Tibial artery (tissue), 4 donors: Measurements from ENCODE around the gene RAD51B.
A peak's percentile ranks its signal among the peaks of the same experiment; 100 is the strongest.

ENCODE experiments used
- DNase-seq, 2 donors: peaks; one replicate each; pipeline ENCODE4 v3.0.0-alpha.2; 2019
- H3K27ac ChIP-seq, 2 donors: fragments of 200-600 bp; sonication (generic) in 1 of 2; 1 replicate in 1 of 2; 2 replicates in 1 of 2; pipeline ENCODE4 v1.5.1; 2018 to 2019; ENCODE audit warnings: mild to moderate bottlenecking in 1 of 2
- H3K27me3 ChIP-seq, 2 donors: fragments of 200-600 bp; sonication (generic) in 1 of 2; one replicate each; pipeline versions ENCODE4 v1.5.1 to v1.6.0; 2016 to 2019
- H3K36me3 ChIP-seq, 3 donors: fragments of 200-600 bp; sonication (generic) in 2 of 3; one replicate each; pipeline ENCODE4 v1.5.1; 2016 to 2019; ENCODE audit warnings: mild to moderate bottlenecking in 2 of 3
- H3K4me1 ChIP-seq, 4 donors: fragments of 200-600 bp; sonication (generic) in 2 of 4; 1 replicate in 3 of 4; 2 replicates in 1 of 4; pipeline ENCODE4 v1.5.1; 2016 to 2019
- H3K4me3 ChIP-seq, 2 donors: fragments of 200-600 bp; sonication (generic) in 1 of 2; 1 replicate in 1 of 2; 2 replicates in 1 of 2; pipeline ENCODE4 v1.5.1; 2018 to 2019; ENCODE audit warnings: mild to moderate bottlenecking in 2 of 2
- H3K9me3 ChIP-seq, 3 donors: fragments of 200-600 bp; sonication (generic) in 1 of 3; one replicate each; pipeline ENCODE4 v1.5.1; 2016 to 2019
- CTCF ChIP-seq, 2 experiments: fragments of 200-600 bp in 1 of 2; fragments of 450-650 bp in 1 of 2; IDR thresholded peaks; one replicate each; pipeline ENCODE4 v1.5.1; 2017 to 2019; ENCODE audit warnings: antibody characterized with exemption in 2 of 2, mild to moderate bottlenecking in 1 of 2, moderate library complexity in 1 of 2
- intact Hi-C: fragments of 100-400 bp; cut with DNase I; formaldehyde crosslinking; loops from one replicate; pipeline ENCODE4 v1.15.0; 2023; ENCODE audit warnings: low total_unique reads

Gene RAD51B

DNA sequence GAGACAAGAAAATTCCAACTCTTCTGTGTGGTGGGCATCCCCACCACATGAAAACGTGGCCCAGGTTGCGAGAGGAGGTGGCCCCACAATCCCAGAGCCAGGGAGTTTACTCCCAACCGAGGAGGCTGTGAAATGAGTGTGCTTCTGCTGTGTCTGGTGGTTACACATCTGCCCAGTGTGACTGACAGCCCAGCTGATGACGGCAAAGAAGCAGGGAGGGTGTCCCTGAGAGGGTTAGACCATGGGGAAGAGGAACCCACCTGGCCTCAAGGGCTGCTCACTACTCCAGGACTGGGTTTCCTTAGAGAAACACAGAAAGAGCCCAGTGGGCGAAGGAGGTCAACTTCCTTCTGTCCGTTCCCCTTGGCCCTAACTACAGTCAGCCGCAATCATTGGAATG, 948.7 kb downstream of the RAD51B start:
- Histone ChIP-seq H3K9me3 (no peaks in the 10 kb centered on the region), H3K27ac (no peak overlapping the region), H3K36me3 (no peaks in the 10 kb centered on the region), H3K4me1 (peaks cover 0 to 6% (median 1%) of the 10 kb centered on the region in 4 donors), H3K4me3 (no peak overlapping the region), H3K27me3 (no peaks in the 10 kb centered on the region)
- peak; percentile 15 to 52 for DNase-seq
- TF ChIP-seq CTCF (IDR thresholded peaks at IDR 0.05): no peak
- intact Hi-C loops: loop anchor here (5.0 kb wide), 1 partner anchor 61 kb away; no protein-coding TSS in a partner anchor

- no peaks in the 10 kb centered on the region for H3K36me3 ChIP-seq
- no peaks in the 10 kb centered on the region for H3K9me3 ChIP-seq
- H3K4me1 ChIP-seq: peaks cover 0 to 5% (median 2%) of the 10 kb centered on the region in 4 donors
- H3K27me3 ChIP-seq: no peaks in the 10 kb centered on the region
- intact Hi-C loops: no loop called here
- H3K4me3 ChIP-seq: no peak overlapping the region
- DNase-seq: peak in 1 of 2 donors; percentile 51
- TF ChIP-seq CTCF (IDR thresholded peaks at IDR 0.05): no peak
- no peak overlapping the region for H3K27ac ChIP-seq
Observed at GRCh38 chr14:68770051-68770450, 950.5 kb downstream of the RAD51B start.

GRCh38 chr14:68770553-68771286, 951.1 kb downstream of the RAD51B start:
- TF ChIP-seq CTCF (IDR thresholded peaks at IDR 0.05): no peak
- Histone ChIP-seq H3K27me3 (no peaks in the 10 kb centered on the region), H3K4me3 (no peak overlapping the region), H3K36me3 (no peaks in the 10 kb centered on the region), H3K4me1 (peaks cover 0 to 8% (median 2%) of the 10 kb centered on the region in 4 donors), H3K9me3 (no peaks in the 10 kb centered on the region), H3K27ac (no peak overlapping the region)
- intact Hi-C loops: no loop called here
- peak in 1 of 2 donors; percentile 51 for DNase-seq

- Histone ChIP-seq H3K27ac (no peak overlapping the region), H3K9me3 (no peaks in the 10 kb centered on the region), H3K4me1 (peaks cover 0 to 8% (median 2%) of the 10 kb centered on the region in 4 donors), H3K27me3 (no peaks in the 10 kb centered on the region), H3K4me3 (no peak overlapping the region), H3K36me3 (no peaks in the 10 kb centered on the region)
- intact Hi-C loops: no loop called here
- peak in 1 of 2 donors; percentile 49 for DNase-seq
- no peak for TF ChIP-seq CTCF (IDR thresholded peaks at IDR 0.05)
Observed at GRCh38 chr14:68771631-68772030, 952.1 kb downstream of the RAD51B start.

DNA sequence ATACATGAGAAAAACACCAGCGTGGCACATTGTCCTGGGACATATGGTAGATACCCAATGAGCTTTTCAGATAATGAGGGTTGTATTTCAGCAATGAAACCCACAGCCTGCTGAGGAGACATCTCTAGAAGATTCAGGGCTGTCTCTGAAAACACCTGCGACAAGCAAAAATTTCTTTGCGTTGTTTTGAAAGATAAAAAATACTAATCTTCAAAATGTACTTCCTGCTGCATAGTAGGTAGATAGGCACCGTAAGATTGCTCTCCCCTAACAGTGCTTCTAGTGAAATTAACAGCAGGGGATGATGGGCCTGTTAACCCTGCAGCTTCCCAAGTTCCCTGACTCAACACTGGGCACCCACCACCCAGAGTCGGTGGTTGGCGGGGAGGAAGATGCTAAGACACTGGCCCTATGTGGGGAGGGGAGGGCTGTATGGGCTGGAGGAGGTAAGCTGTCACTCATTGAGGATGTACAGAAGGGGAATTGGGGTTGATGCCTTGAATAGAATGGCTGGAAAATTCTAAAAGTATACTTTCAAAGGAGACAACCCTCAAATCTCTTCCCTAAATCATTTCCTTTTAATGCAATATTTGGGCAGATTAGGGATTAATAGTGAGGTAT, 953.3 kb downstream of the RAD51B start:
- Histone ChIP-seq H3K27ac (no peak overlapping the region), H3K9me3 (no peaks in the 10 kb centered on the region), H3K4me3 (no peak overlapping the region), H3K4me1 (peaks cover 0 to 8% (median 2%) of the 10 kb centered on the region in 4 donors), H3K36me3 (no peaks in the 10 kb centered on the region), H3K27me3 (no peaks in the 10 kb centered on the region)
- DNase-seq: peak in 1 of 2 donors; percentile 12
- no peak for TF ChIP-seq CTCF (IDR thresholded peaks at IDR 0.05)
- intact Hi-C loops: no loop called here
